H1 (cell line): Measurements from ENCODE around the gene ATP1A1. TPM values are rescaled to one million over a fixed set of nuclear protein-coding genes. Genes with fewer than 3 reads are reported as not detected.

Experiments used
- CTCF ChIA-PET: fragments of 300-600 bp; sonication (Branson Sonifier 250); formaldehyde crosslinking; loops from one replicate; lab custom pipeline; 2021; ENCODE audit not compliant: partially characterized antibody; lab: Charles Lee
- POLR2A ChIA-PET: fragments of 300-600 bp; sonication (Branson Sonifier 250); formaldehyde crosslinking; loops from one replicate; lab custom pipeline; 2021; ENCODE audit warnings: inconsistent platforms; ENCODE audit not compliant: partially characterized antibody; lab: Charles Lee
- DNase-seq, 2 experiments: peaks; one replicate each; pipeline versions ENCODE4 v3.0.0 to v3.0.0-alpha.2; 2010 to 2022; ENCODE audit warnings: low spot score in 2 of 2, low read depth in 1 of 2, mixed read lengths in 1 of 2
- FAIRE-seq: peaks from 2 replicates; lab custom pipeline; 2011; peaks lifted over from hg19 to GRCh38; lab: Jason Lieb, UNC
- H2AFZ ChIP-seq: 2 replicates; pipeline ENCODE4 v1.8.1; 2012; ENCODE audit warnings: low read length, inconsistent platforms
- H2AK5ac ChIP-seq: 2 replicates; pipeline ENCODE4 v1.6.1; 2013; ENCODE audit warnings: low read depth, low read length
- H2BK120ac ChIP-seq: replicated peaks from 2 replicates; pipeline ENCODE3; 2013; ENCODE audit warnings: low read depth, low read length, inconsistent platforms
- H2BK12ac ChIP-seq: 2 replicates; pipeline ENCODE4 v1.6.1; 2013; ENCODE audit warnings: low read depth, low read length
- H2BK15ac ChIP-seq: 2 replicates; pipeline ENCODE4 v1.6.1; 2013; ENCODE audit warnings: low read length
- H2BK20ac ChIP-seq: 2 replicates; pipeline ENCODE4 v1.6.1; 2013; ENCODE audit warnings: low read length
- H2BK5ac ChIP-seq: 2 replicates; pipeline ENCODE4 v1.6.1; 2013; ENCODE audit warnings: low read depth, low read length
- H3K14ac ChIP-seq: 2 replicates; pipeline ENCODE4 v1.6.1; 2013; ENCODE audit warnings: inconsistent platforms; ENCODE audit not compliant: insufficient read length
- H3K18ac ChIP-seq: 2 replicates; pipeline ENCODE4 v1.6.1; 2013; ENCODE audit warnings: low read length; ENCODE audit errors: extremely low read depth
- H3K23ac ChIP-seq: 2 replicates; pipeline ENCODE4 v1.6.1; 2013; ENCODE audit warnings: inconsistent platforms; ENCODE audit not compliant: insufficient read length
- H3K23me2 ChIP-seq: 2 replicates; pipeline ENCODE4 v1.6.1; 2013; ENCODE audit warnings: low read depth, low read length
- H3K27ac ChIP-seq: 2 replicates; pipeline ENCODE4 v1.6.1; 2011; ENCODE audit warnings: low read depth, low read length, inconsistent platforms
- H3K27me3 ChIP-seq, 4 experiments: replicated peaks in 1 of 4; 1 replicate in 1 of 4; 2 replicates in 3 of 4; pipeline versions ENCODE4 v1.6.1 to v1.8.1; 2011 to 2013; ENCODE audit warnings: low read length in 3 of 4, mild to moderate bottlenecking in 3 of 4, inconsistent platforms in 2 of 4, mixed read lengths in 2 of 4, moderate library complexity in 1 of 4; ENCODE audit not compliant: control insufficient read depth in 3 of 4, insufficient read depth in 3 of 4; ENCODE audit errors: extremely low read depth in 1 of 4
- H3K36me3 ChIP-seq, 4 experiments: 2 replicates each; pipeline versions ENCODE4 v1.6.1 to v1.8.1; 2011 to 2013; ENCODE audit warnings: mild to moderate bottlenecking in 4 of 4, low read length in 3 of 4, moderate library complexity in 2 of 4, control low read depth in 1 of 4, inconsistent platforms in 1 of 4; ENCODE audit not compliant: insufficient read depth in 4 of 4, control insufficient read depth in 2 of 4
- H3K4ac ChIP-seq: replicated peaks from 2 replicates; pipeline ENCODE3; 2013; ENCODE audit warnings: low read length, low read depth, mixed read lengths, inconsistent platforms; ENCODE audit not compliant: insufficient read length
- H3K4me1 ChIP-seq, 4 experiments: replicated peaks in 1 of 4; 1 replicate in 1 of 4; 2 replicates in 3 of 4; pipeline versions ENCODE4 v1.6.1 to v1.8.1; 2011 to 2013; ENCODE audit warnings: low read length in 3 of 4, inconsistent platforms in 2 of 4, mixed read lengths in 1 of 4; ENCODE audit not compliant: insufficient read depth in 4 of 4, control insufficient read depth in 3 of 4
- H3K4me2 ChIP-seq, 2 experiments: 2 replicates each; pipeline versions ENCODE4 v1.6.1 to v1.8.1; 2011 to 2013; ENCODE audit warnings: low read depth in 2 of 2, low read length in 2 of 2, control low read depth in 1 of 2, inconsistent platforms in 1 of 2, mild to moderate bottlenecking in 1 of 2; ENCODE audit not compliant: insufficient read depth in 1 of 2
- H3K4me3 ChIP-seq, 4 experiments: fragments of 200-600, 300-600 bp in 1 of 4; sonication (generic), shearing (Covaris generic), sonication (Bioruptor Twin) in 1 of 4; 2 replicates each; pipeline versions ENCODE4 v1.5.1 to v1.8.1; 2011 to 2016; ENCODE audit warnings: low read length in 4 of 4, low read depth in 3 of 4, control low read depth in 2 of 4, inconsistent platforms in 2 of 4, mild to moderate bottlenecking in 2 of 4, mixed read lengths in 1 of 4, moderate library complexity in 1 of 4; ENCODE audit not compliant: insufficient read depth in 2 of 4; ENCODE audit errors: extremely low read depth in 1 of 4
- H3K56ac ChIP-seq: replicated peaks from 2 replicates; pipeline ENCODE3; 2013; ENCODE audit warnings: low read depth, mild to moderate bottlenecking, mixed read lengths, low read length, inconsistent platforms; ENCODE audit not compliant: insufficient read length
- H3K79me1 ChIP-seq: 2 replicates; pipeline ENCODE4 v1.6.1; 2013; ENCODE audit warnings: low read depth, low read length, control low read depth
- H3K79me2 ChIP-seq, 2 experiments: 2 replicates each; pipeline versions ENCODE4 v1.6.1 to v1.8.1; 2012 to 2013; ENCODE audit warnings: low read length in 2 of 2, mild to moderate bottlenecking in 2 of 2, inconsistent platforms in 1 of 2; ENCODE audit not compliant: insufficient read depth in 2 of 2, control insufficient read depth in 1 of 2
- H3K9ac ChIP-seq, 4 experiments: replicated peaks in 1 of 4; 1 replicate in 1 of 4; 2 replicates in 3 of 4; pipeline versions ENCODE4 v1.6.1 to v1.8.1; 2011 to 2013; ENCODE audit warnings: low read depth in 3 of 4, low read length in 3 of 4, control low read depth in 2 of 4, mild to moderate bottlenecking in 2 of 4, moderate library complexity in 2 of 4, inconsistent platforms in 1 of 4; ENCODE audit errors: extremely low read depth in 1 of 4
- H3K9me3 ChIP-seq, 2 experiments: 2 replicates each; pipeline versions ENCODE4 v1.6.1 to v1.8.1; 2012 to 2013; ENCODE audit warnings: mild to moderate bottlenecking in 2 of 2, moderate library complexity in 2 of 2, control low read depth in 1 of 2, inconsistent platforms in 1 of 2, low read depth in 1 of 2, low read length in 1 of 2, mixed read lengths in 1 of 2; ENCODE audit not compliant: insufficient read depth in 2 of 2
- H4K20me1 ChIP-seq, 2 experiments: replicated peaks in 1 of 2; 2 replicates each; pipeline versions ENCODE3 to v1.8.1; 2011 to 2013; ENCODE audit warnings: inconsistent platforms in 2 of 2, low read length in 2 of 2, mild to moderate bottlenecking in 1 of 2; ENCODE audit not compliant: insufficient read depth in 2 of 2, control insufficient read depth in 1 of 2
- H4K5ac ChIP-seq: 2 replicates; pipeline ENCODE4 v1.6.1; 2013; ENCODE audit warnings: low read length, low read depth, mixed read lengths, inconsistent platforms; ENCODE audit not compliant: insufficient read length
- H4K8ac ChIP-seq: 2 replicates; pipeline ENCODE4 v1.8.0; 2013; ENCODE audit warnings: mild to moderate bottlenecking, moderate library complexity, low read length, inconsistent platforms; ENCODE audit not compliant: insufficient read depth; ENCODE audit errors: extremely low read depth
- H4K91ac ChIP-seq: replicated peaks from 2 replicates; pipeline ENCODE3; 2013; ENCODE audit warnings: low read length, mixed read lengths, inconsistent platforms; ENCODE audit not compliant: insufficient read length
- EP300 ChIP-seq, 2 experiments: IDR thresholded peaks; 1 replicate in 1 of 2; 2 replicates in 1 of 2; pipeline ENCODE4 v1.6.1; 2011 to 2012; ENCODE audit warnings: low read depth in 2 of 2, low read length in 2 of 2, mild to moderate bottlenecking in 2 of 2, borderline replicate concordance in 1 of 2, inconsistent platforms in 1 of 2, moderate library complexity in 1 of 2
- FOSL1 ChIP-seq: IDR thresholded peaks from 2 replicates; pipeline ENCODE4 v1.6.1; 2011; ENCODE audit warnings: mild to moderate bottlenecking, low read depth, low read length, moderate library complexity; ENCODE audit not compliant: insufficient read depth
- KDM1A ChIP-seq: fragments of 200-600, 300-600 bp; sonication (generic); IDR thresholded peaks from 2 replicates; pipeline ENCODE4 v1.7.1; 2016; ENCODE audit warnings: mild to moderate bottlenecking, low read length, borderline replicate concordance
- KDM4A ChIP-seq: IDR thresholded peaks from one replicate; pipeline ENCODE4 v1.7.1; 2012; ENCODE audit warnings: low read depth, mild to moderate bottlenecking, moderate library complexity, low read length, inconsistent platforms; ENCODE audit not compliant: severe bottlenecking
- NANOG ChIP-seq: IDR thresholded peaks from 2 replicates; pipeline ENCODE4 v1.6.1; 2011; ENCODE audit warnings: low read length, low read depth, mild to moderate bottlenecking, inconsistent platforms; ENCODE audit not compliant: insufficient read depth, poor library complexity, severe bottlenecking
- POLR2AphosphoS5 ChIP-seq: IDR thresholded peaks from 2 replicates; pipeline ENCODE4 v1.6.1; 2011; ENCODE audit warnings: low read depth, low read length
- POU5F1 ChIP-seq: IDR thresholded peaks from 2 replicates; pipeline ENCODE4 v1.6.1; 2011; ENCODE audit warnings: low read depth, mild to moderate bottlenecking, low read length, moderate library complexity
- RNF2 ChIP-seq: fragments of 200-900, 300-1000 bp; sonication (generic); IDR thresholded peaks from 2 replicates; pipeline ENCODE4 v1.7.1; 2016; ENCODE audit warnings: borderline replicate concordance, low read depth, mild to moderate bottlenecking, antibody characterized with exemption, low read length; ENCODE audit not compliant: poor library complexity, severe bottlenecking; ENCODE audit errors: missing control alignments
- SIRT6 ChIP-seq: IDR thresholded peaks from one replicate; pipeline ENCODE4 v1.7.1; 2012; ENCODE audit warnings: low read length, inconsistent platforms
- SRF ChIP-seq: IDR thresholded peaks from 2 replicates; pipeline ENCODE4 v1.6.1; 2011; ENCODE audit warnings: mild to moderate bottlenecking, low read depth, low read length, moderate library complexity
- TAF7 ChIP-seq: optimal IDR thresholded peaks from 2 replicates; pipeline ENCODE3; 2011; ENCODE audit warnings: low read depth, mild to moderate bottlenecking, inconsistent platforms, low read length, moderate library complexity, borderline replicate concordance
- TBP ChIP-seq: IDR thresholded peaks from 2 replicates; pipeline ENCODE4 v1.6.1; 2011; ENCODE audit warnings: low read depth, low read length, improper control_type of control experiment
- TCF12 ChIP-seq: IDR thresholded peaks from 2 replicates; pipeline ENCODE4 v1.6.1; 2011; ENCODE audit warnings: low read depth, mild to moderate bottlenecking, low read length
- YY1 ChIP-seq: IDR thresholded peaks from 2 replicates; pipeline ENCODE4 v1.6.1; 2011; ENCODE audit warnings: low read depth, mild to moderate bottlenecking, low read length
- ZNF274 ChIP-seq: IDR thresholded peaks from 2 replicates; pipeline ENCODE4 v1.7.0; 2012; ENCODE audit warnings: low read length, borderline replicate concordance; ENCODE audit errors: extremely low read depth
- WGBS, 2 experiments: shearing (Covaris generic) in 1 of 2; methylation state at CpG; one replicate each; pipeline versions ENCODE4 v1.1.6 to v1.1.7; 2013 to 2015; ENCODE audit warnings: low lambda C conversion rate in 2 of 2, mixed read lengths in 2 of 2, inconsistent platforms in 1 of 2, low coverage in 1 of 2, missing lambda C conversion rate in 1 of 2; ENCODE audit not compliant: insufficient replicate concordance in 2 of 2, insufficient coverage in 1 of 2, insufficient read length in 1 of 2; ENCODE audit errors: extremely low coverage in 1 of 2, missing lambda C conversion rate in 1 of 2; 5-methylcytosine and 5-hydroxymethylcytosine counted together
- polyA plus RNA-seq, 7 experiments: library from polyadenylated mRNA; depleted of rRNA in 3 of 7; stranded (reverse) in 5 of 7; unstranded in 2 of 7; fragments of >200 nt in 5 of 7; fragments of 200-250 nt in 2 of 7; gene quantifications; 1 replicate in 5 of 7; 2 replicates in 1 of 7; 4 replicates in 1 of 7; pipeline versions ENCODE4 v1.2.1 to v1.2.3, GENCODE V29; 2011 to 2013; ENCODE audit warnings: missing spikeins in 2 of 7, mixed read lengths in 2 of 7
- total RNA-seq: library from RNA; stranded (reverse); fragmentation: NEBNext Ultra II Directional; extraction: Animal tissue kit (Norgen Biotek cat#: 25700); gene quantifications from 2 replicates; pipeline ENCODE4 v1.2.1, GENCODE V29; 2021

The ATP1A1 gene
- total and polyA plus RNA-seq, 2 of the 8 experiments (the other 6 are each of a cell fraction or from before 2014, with no cell fraction given): 222 to 325 TPM

DNA sequence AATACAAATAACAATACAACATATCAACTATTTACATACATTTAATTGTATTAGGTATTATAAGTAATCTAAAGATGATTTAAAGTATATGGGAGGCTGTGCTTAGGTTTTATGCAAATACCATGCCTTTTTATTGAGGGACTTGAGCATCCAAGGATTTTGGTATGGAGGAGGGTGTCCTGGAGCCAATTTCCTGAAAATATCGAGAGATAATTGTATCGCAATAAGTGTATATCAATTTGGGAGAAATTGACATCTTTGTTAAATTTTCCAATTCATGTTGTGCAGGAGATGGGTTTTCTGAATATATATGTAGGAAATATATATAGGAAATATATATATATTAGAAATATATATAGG lies 63.5 kb downstream of the ATP1A1 start:
- no peak overlapping the region for H2BK12ac ChIP-seq
- no peaks in the 10 kb centered on the region for H3K79me1 ChIP-seq
- no peak overlapping the region for H3K18ac ChIP-seq
- no peak overlapping the region for H3K23ac ChIP-seq
- H4K91ac ChIP-seq: no peak overlapping the region
- H2BK120ac ChIP-seq: no peak overlapping the region
- H2AK5ac ChIP-seq: no peak overlapping the region
- no peak overlapping the region for H3K27ac ChIP-seq
- no peak overlapping the region for H2BK5ac ChIP-seq
- no peak overlapping the region for H3K4me2 ChIP-seq
- H3K14ac ChIP-seq: no peak overlapping the region
- TF ChIP-seq POLR2AphosphoS5 (no peak), SRF (no peak), FOSL1 (no peak), YY1 (no peak), ZNF274 (no peak), RNF2 (no peak), TCF12 (no peak), EP300 (IDR thresholded peaks at IDR 0.05; ENCODE audit: borderline replicate concordance in 1 of 2, low read depth in 2 of 2, low read length in 2 of 2) (no peak), TBP (no peak), SIRT6 (no peak), KDM4A (no peak), POU5F1 (no peak), KDM1A (no peak), TAF7 (no peak), NANOG (no peak)
- H3K4me3 ChIP-seq: no peak overlapping the region
- peaks cover 0 to 1% of the 10 kb centered on the region in 2 experiments for H4K20me1 ChIP-seq
- H3K9ac ChIP-seq: no peak overlapping the region
- no peak overlapping the region for H2AFZ ChIP-seq
- FAIRE-seq (no peak), DNase-seq (no peak)
- H3K23me2 ChIP-seq: no peaks in the 10 kb centered on the region
- H4K8ac ChIP-seq: no peak overlapping the region
- H2BK15ac ChIP-seq: no peak overlapping the region
- H4K5ac ChIP-seq: no peak overlapping the region
- no peaks in the 10 kb centered on the region for H3K9me3 ChIP-seq
- no peaks in the 10 kb centered on the region for H3K27me3 ChIP-seq
- H3K4me1 ChIP-seq: peaks cover 0 to 3% (median 0%) of the 10 kb centered on the region in 4 experiments; a peak in 1 of 7 replicates
- H3K79me2 ChIP-seq: no peaks in the 10 kb centered on the region
- no peak overlapping the region for H2BK20ac ChIP-seq
- no peak overlapping the region for H3K4ac ChIP-seq
- no peak overlapping the region for H3K56ac ChIP-seq
- POLR2A ChIA-PET: no interaction called here
- 98% methylated on average over 2 of the region's 2 CpGs; no CpG with 5 or more reads in 1 of the 2 experiments for WGBS, 2 experiments
- CTCF ChIA-PET: no interaction called here
- H3K36me3 ChIP-seq: no peaks in the 10 kb centered on the region
